ENCODE data around the gene DRC3. TPM values are rescaled to one million over a fixed set of nuclear protein-coding genes. Genes with fewer than 3 reads are reported as not detected.

Gene DRC3
- total and polyA plus RNA-seq, 2 donors (not counting 3 experiments of a cell fraction or from before 2014, with no cell fraction given), result 1.6 to 2.9 TPM

DNA sequence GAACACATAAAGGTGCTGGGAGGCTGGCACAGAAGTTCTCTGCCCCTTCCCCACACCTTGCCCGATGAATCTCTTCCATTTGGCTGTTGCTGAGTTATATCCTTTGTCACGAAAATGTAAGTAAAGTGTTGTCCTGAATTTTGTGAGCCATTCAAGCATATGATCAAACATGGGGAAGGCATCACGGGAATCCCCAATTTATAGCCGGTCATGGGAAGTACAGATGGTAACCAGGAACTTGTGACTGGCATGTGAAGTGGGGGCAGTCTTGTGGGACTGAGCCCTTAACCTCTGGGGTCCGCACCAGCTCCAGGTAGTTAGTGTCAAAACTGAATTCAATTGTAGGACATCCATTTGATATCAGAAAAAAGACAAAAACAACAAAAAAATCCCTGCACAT, 13.7 kb upstream of the DRC3 start:
- ChIA-PET CTCF (interaction anchor here (1.8 to 2.2 kb wide), 3 partner anchors 16 to 40 kb away, joined by 8 to 14 read pairs (median 12); no protein-coding TSS in a partner anchor), POLR2A (no interaction called here)
- DNase-seq (ENCODE audit: low read depth, low spot score) (no peak), FAIRE-seq (no peak)
- Histone ChIP-seq H3K9me3 (replicated peaks; ENCODE audit: control insufficient read depth, insufficient read depth, low read length) (no peaks in the 10 kb centered on the region), H3K4me1 (ENCODE audit: control insufficient read depth, extremely low read depth, insufficient read depth, low read length) (peaks cover 28% of the 10 kb centered on the region), H3K79me2 (ENCODE audit: control insufficient read depth, insufficient read depth, low read length) (peaks cover 14% of the 10 kb centered on the region), H3K27me3 (ENCODE audit: control insufficient read depth in 2 of 2, insufficient read depth in 2 of 2, low read length in 2 of 2) (no peaks in the 10 kb centered on the region), H3K36me3 (ENCODE audit: control insufficient read depth in 2 of 2, extremely low read depth in 1 of 2, insufficient read depth in 2 of 2, low read length in 2 of 2) (no peaks in the 10 kb centered on the region), H3K27ac (ENCODE audit: insufficient read depth, low read depth, low read length) (peak overlapping the region; percentile 80), H4K20me1 (replicated peaks; ENCODE audit: control insufficient read depth, extremely low read depth, insufficient read depth, low read length) (no peaks in the 10 kb centered on the region), H3K9ac (replicated peaks; ENCODE audit: extremely low read depth, insufficient read depth, low read length) (no peak overlapping the region), H2AFZ (ENCODE audit: low read depth, low read length) (no peak overlapping the region), H3K4me3 (replicated peaks in 1 of 3; ENCODE audit: insufficient read depth in 1 of 3, low read depth in 1 of 3, low read length in 3 of 3) (no peak overlapping the region), H3K4me2 (ENCODE audit: insufficient read depth, low read length) (peak overlapping the region; percentile 44), H3K9me1 (replicated peaks; ENCODE audit: control insufficient read depth, extremely low read depth, insufficient read depth, low read length) (no peaks in the 10 kb centered on the region)
- BruUV-seq (replicated peaks), result TSS peak; percentile 56
- dilution Hi-C loops (cut with MboI; ENCODE audit: extremely low pct_ligation_motif_present, low sequenced_read_pairs), result no loop called here
- intact Hi-C loops (cut with micrococcal nuclease), result loop anchor here (1.0 to 2.0 kb wide), 2 partner anchors 13 to 40 kb away; partner anchors contain the start of genes DRC3 and TOM1L2
- TF ChIP-seq EZH2 (IDR thresholded peaks at IDR 0.05; ENCODE audit: borderline replicate concordance, low read depth, low read length, severe bottlenecking) (no peak), FOS (IDR thresholded peaks at IDR 0.05; ENCODE audit: borderline replicate concordance, insufficient read depth, low read length) (no peak), POLR2AphosphoS5 (IDR thresholded peaks at IDR 0.05; ENCODE audit: insufficient read depth, low read depth, low read length) (no peak), JUN (IDR thresholded peaks at IDR 0.05; ENCODE audit: borderline replicate concordance, insufficient read depth, insufficient read length, low read depth) (no peak), POLR2A (IDR thresholded peaks at IDR 0.05; ENCODE audit: low read depth, low read length) (no peak), MYC (IDR thresholded peaks at IDR 0.05; ENCODE audit: low read depth, low read length) (no peak), GATA2 (IDR thresholded peaks at IDR 0.05; ENCODE audit: insufficient read depth, insufficient read length, low read depth, low read length) (no peak)
- TF ChIP-seq, protein P1, sequence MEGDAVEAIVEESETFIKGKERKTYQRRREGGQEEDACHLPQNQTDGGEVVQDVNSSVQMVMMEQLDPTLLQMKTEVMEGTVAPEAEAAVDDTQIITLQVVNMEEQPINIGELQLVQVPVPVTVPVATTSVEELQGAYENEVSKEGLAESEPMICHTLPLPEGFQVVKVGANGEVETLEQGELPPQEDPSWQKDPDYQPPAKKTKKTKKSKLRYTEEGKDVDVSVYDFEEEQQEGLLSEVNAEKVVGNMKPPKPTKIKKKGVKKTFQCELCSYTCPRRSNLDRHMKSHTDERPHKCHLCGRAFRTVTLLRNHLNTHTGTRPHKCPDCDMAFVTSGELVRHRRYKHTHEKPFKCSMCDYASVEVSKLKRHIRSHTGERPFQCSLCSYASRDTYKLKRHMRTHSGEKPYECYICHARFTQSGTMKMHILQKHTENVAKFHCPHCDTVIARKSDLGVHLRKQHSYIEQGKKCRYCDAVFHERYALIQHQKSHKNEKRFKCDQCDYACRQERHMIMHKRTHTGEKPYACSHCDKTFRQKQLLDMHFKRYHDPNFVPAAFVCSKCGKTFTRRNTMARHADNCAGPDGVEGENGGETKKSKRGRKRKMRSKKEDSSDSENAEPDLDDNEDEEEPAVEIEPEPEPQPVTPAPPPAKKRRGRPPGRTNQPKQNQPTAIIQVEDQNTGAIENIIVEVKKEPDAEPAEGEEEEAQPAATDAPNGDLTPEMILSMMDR (IDR thresholded peaks at IDR 0.05; ENCODE audit: extremely low read depth in 1 of 2, insufficient read depth in 1 of 2, low read depth in 1 of 2, low read length in 2 of 2), result no peak
- TF ChIP-seq, protein P2, sequence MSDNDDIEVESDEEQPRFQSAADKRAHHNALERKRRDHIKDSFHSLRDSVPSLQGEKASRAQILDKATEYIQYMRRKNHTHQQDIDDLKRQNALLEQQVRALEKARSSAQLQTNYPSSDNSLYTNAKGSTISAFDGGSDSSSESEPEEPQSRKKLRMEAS (IDR thresholded peaks at IDR 0.05; ENCODE audit: insufficient read depth, insufficient read length), result no peak
